Glomerular endothelial cell (primary cell): ENCODE data around the gene HYAL3. TPM values are rescaled to one million over a fixed set of nuclear protein-coding genes. Genes with fewer than 3 reads are reported as not detected.
"Not testable (repeated sequence)": the region's sequence is repeated elsewhere in the genome, so short reads cannot be mapped to it uniquely, and the experiment has no call there.

Experiments used
- DNase-seq: peaks from one replicate; pipeline ENCODE4 v3.0.0-alpha.2; 2011; ENCODE audit warnings: low read depth, low spot score; ENCODE audit errors: extremely low read depth
- total RNA-seq: library from RNA; depleted of rRNA; stranded (reverse); fragments of >200 nt; gene quantifications from 2 replicates; pipeline ENCODE4 v1.2.3, GENCODE V29; 2015

HYAL3 gene
- total RNA-seq, 1 donor from 2014 or later, result 7.6 TPM

- no peak for DNase-seq
Observed at GRCh38 chr3:50293079-50293801, 6.0 kb downstream of the HYAL3 start.

GRCh38 chr3:50292159-50293078 is 6.8 kb downstream of the HYAL3 start, which contains the start of gene IFRD2:
Gene IFRD2, minus strand, starts transcription at chr3:50292429. Its CDS starts 155 bp downstream, at chr3:50292274.
- DNase-seq, result peak; percentile 70

GRCh38 chr3:50290161-50290641 is 9.0 kb downstream of the HYAL3 start:
- no peak for DNase-seq

- no peak for DNase-seq
Observed at GRCh38 chr3:50289130-50289529, 10.1 kb downstream of the HYAL3 start.

- DNase-seq, result no peak
Observed at GRCh38 chr3:50288387-50289007, 10.7 kb downstream of the HYAL3 start.

- no peak for DNase-seq
Observed at GRCh38 chr3:50287262-50287661, 11.9 kb downstream of the HYAL3 start.

- DNase-seq, result no peak
Observed at GRCh38 chr3:50286322-50287227, 12.6 kb downstream of the HYAL3 start.

GRCh38 chr3:50284121-50284520 is 15.1 kb downstream of the HYAL3 start:
- not testable (repeated sequence) for DNase-seq

GRCh38 chr3:50279255-50280016 is 19.8 kb downstream of the HYAL3 start:
- no peak for DNase-seq

- DNase-seq, result no peak
Observed at GRCh38 chr3:50278880-50279224, 20.4 kb downstream of the HYAL3 start, which contains the start of gene LSMEM2. Gene LSMEM2, plus strand, starts transcription at chr3:50279087. Its CDS starts 27 bp downstream, at chr3:50279114.

GRCh38 chr3:50278123-50278879 is 20.9 kb downstream of the HYAL3 start:
- no peak for DNase-seq

- DNase-seq, result no peak
Observed at GRCh38 chr3:50276762-50277101, 22.5 kb downstream of the HYAL3 start.

- no peak for DNase-seq
Observed at GRCh38 chr3:50275996-50276761, 23.0 kb downstream of the HYAL3 start.

- no peak for DNase-seq
Observed at GRCh38 chr3:50275141-50275995, 23.8 kb downstream of the HYAL3 start.

- DNase-seq, result no peak
Observed at GRCh38 chr3:50274371-50275104, 24.7 kb downstream of the HYAL3 start.

GRCh38 chr3:50273689-50274065 is 25.5 kb downstream of the HYAL3 start:
- DNase-seq, result no peak
